IPS-18c (cell line): ENCODE data around the gene ELMO3.
A peak's percentile ranks its signal among the peaks of the same experiment; 100 is the strongest.

Experiments
- H3K4me3 ChIP-seq: 2 replicates; pipeline ENCODE4 v1.7.0; 2013; ENCODE audit warnings: low read depth, mild to moderate bottlenecking, low read length, moderate library complexity; ENCODE audit not compliant: insufficient read depth
- H3K9me3 ChIP-seq: one replicate; pipeline ENCODE4 v1.6.1; 2013; ENCODE audit warnings: mild to moderate bottlenecking, low read length, moderate library complexity; ENCODE audit not compliant: control insufficient read depth, insufficient read depth

Gene ELMO3

GRCh38 chr16:67226804-67227566 is 28.1 kb downstream of the ELMO3 start, which contains the start of gene TMEM208:
Gene TMEM208, plus strand, starts transcription at chr16:67227130. Its CDS starts 89 bp downstream, at chr16:67227219.
- Histone ChIP-seq H3K4me3 (peak within 1 kb of the TSS; percentile 89), H3K9me3 (peaks cover 2% of the 10 kb centered on the region)

DNA sequence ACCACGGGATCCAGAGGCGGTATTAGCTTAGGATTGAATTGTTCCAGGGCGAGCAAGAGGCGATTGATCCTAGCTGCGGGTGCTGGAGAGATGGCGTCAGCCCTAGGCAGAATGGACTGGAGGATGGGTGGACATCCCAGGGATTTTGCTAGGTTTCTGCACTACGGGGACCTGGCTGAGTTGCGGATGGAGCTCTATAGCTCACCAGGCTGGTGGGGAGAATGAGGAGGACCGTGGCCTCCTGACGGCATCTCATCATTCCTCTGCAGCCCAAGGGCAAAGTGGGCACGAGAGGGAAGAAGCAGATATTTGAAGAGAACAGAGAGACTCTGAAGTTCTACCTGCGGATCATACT is 28.6 kb downstream of the ELMO3 start:
- peak overlapping the region; percentile 89 for H3K4me3 ChIP-seq
- peaks cover 2% of the 10 kb centered on the region for H3K9me3 ChIP-seq

GRCh38 chr16:67228034-67228785 is 29.3 kb downstream of the ELMO3 start:
- Histone ChIP-seq H3K9me3 (peaks cover 2% of the 10 kb centered on the region), H3K4me3 (peak overlapping the region; percentile 89)

GRCh38 chr16:67228905-67229304 is 30.0 kb downstream of the ELMO3 start:
- Histone ChIP-seq H3K9me3 (peaks cover 2% of the 10 kb centered on the region), H3K4me3 (no peak overlapping the region)

GRCh38 chr16:67229906-67230808 is 31.2 kb downstream of the ELMO3 start:
- Histone ChIP-seq H3K4me3 (no peak overlapping the region), H3K9me3 (peaks cover 2% of the 10 kb centered on the region)

DNA sequence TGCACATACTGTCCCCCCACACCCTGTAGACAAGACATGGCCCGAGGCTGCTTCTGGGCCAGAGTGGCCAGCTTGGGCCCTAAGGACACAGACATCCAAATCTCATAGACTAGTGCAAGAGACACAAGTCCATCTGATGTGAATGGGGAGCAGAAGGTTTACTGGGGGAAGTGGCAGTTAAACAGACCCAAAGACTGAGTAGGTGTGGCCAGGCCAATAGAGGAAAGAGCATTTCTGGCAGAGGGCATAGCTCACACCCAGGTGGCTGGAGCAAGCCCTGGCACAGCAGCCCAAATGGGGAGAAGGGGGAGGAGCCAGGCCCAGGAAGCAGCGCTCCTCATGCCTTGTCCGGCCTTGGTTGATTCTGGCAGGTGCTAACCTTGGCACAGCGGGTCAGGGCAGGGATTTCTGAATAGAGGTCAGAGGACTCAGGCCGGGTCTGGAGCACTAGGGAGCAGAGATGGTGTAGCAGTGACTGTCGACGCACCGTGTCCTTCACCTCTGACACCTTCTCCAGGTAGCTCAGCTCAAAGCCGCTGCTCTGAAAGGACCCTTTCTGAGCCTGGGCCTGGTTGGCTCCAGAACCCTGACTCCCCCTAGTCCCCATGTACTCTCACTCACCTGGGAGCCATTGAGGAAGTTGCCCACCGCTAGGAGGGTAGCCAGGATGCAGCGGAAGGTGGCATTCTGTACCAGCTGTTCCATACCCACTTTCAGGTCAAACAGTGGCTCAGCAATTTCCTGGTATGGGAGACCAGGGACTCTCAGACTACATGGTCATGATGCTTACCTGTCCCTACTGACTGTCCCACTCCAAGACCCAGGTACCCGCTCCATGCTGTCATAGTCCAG is 32.1 kb downstream of the ELMO3 start:
- Histone ChIP-seq H3K4me3 (no peak overlapping the region), H3K9me3 (peaks cover 2% of the 10 kb centered on the region)

DNA sequence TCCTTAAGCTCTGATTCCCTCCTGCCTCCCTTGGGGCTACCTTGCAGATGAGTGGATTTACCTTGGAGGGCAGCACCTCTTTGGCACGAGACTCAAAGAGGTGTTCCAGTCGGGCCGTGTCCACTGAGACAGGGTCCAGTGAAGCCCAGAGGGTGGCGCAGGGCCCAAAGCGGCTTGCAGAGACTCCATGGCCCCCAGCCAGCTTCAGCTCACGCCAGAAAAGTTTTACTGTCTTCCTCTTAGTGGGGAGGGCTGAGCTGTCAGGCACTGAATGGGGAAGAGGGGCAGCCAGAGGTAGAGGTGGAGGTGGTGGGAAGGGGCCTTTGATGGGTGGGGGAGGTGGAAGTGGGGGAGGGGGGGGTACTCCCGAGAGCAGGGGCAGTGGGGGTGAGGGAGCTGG is 34.7 kb downstream of the ELMO3 start:
- peaks cover 2% of the 10 kb centered on the region for H3K9me3 ChIP-seq
- H3K4me3 ChIP-seq: no peak overlapping the region

DNA sequence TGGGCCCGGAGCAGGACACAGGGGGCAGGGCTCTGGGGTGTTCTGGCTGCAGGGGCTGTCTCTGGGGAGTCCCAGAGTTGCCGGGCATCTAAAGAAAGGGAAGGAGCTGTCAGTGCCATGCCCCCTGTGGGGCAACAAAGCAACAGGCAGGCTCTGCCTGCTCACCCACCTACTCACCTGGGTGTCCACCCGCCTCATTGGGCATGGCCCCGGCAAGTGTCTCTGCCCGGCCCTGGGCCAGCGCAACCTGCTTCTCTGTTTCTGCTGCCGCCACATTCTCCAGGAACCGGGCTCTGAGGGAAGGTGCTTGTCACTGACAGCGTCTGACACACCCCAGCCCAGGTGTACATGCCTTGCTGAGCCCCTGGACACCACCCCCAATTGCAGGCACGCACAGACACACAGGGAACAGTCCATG is 35.3 kb downstream of the ELMO3 start:
- Histone ChIP-seq H3K9me3 (peaks cover 2% of the 10 kb centered on the region), H3K4me3 (no peak overlapping the region)

DNA sequence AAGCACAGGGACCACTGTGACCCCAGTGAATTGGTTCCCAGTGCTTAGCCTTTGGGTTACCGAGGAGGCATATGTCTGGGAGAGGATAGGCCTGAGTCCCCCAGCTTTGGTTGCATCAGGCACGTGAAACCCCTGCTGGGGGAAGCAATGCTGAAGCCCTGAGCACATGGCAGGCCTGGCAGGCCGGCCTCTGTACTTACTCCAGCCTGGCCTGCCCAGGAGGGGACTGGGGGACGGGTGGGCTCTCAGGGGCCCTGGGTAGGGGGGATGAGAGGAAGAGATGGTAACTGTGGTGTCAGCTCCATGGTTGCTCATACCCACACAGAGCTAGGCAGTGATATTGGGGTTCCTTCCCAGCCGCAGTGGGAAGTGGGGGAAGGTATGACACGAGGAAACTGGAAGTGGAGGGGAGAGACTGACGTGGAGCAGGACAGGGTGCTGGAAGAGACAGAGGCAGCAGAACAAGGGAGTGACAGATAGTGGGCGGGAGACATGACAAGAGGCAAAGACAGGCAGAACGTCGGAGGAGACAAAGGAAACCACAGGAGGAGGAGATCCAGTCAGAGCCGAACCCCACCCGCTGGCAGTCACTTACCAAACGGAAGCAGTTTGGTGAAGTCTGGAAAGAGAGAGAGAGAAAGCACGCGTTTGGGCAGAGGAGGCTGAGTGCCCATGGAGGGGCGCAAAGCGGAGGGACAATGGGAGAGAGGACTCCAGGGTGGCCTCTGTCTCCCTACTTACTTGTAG is 37.1 kb downstream of the ELMO3 start:
- no peak overlapping the region; the same call in 1 of the 2 replicates for H3K4me3 ChIP-seq
- peaks cover 2% of the 10 kb centered on the region for H3K9me3 ChIP-seq

- H3K4me3 ChIP-seq: no peak overlapping the region; the same call in 1 of the 2 replicates
- no peaks in the 10 kb centered on the region for H3K9me3 ChIP-seq
These were observed 37.8 kb downstream of the ELMO3 start for GRCh38 chr16:67236563-67237395.

- Histone ChIP-seq H3K9me3 (no peaks in the 10 kb centered on the region), H3K4me3 (no peak overlapping the region)
These were observed 38.7 kb downstream of the ELMO3 start for GRCh38 chr16:67237396-67238277.

- no peak overlapping the region for H3K4me3 ChIP-seq
- no peaks in the 10 kb centered on the region for H3K9me3 ChIP-seq
These were observed 39.3 kb downstream of the ELMO3 start for GRCh38 chr16:67238278-67238575.

DNA sequence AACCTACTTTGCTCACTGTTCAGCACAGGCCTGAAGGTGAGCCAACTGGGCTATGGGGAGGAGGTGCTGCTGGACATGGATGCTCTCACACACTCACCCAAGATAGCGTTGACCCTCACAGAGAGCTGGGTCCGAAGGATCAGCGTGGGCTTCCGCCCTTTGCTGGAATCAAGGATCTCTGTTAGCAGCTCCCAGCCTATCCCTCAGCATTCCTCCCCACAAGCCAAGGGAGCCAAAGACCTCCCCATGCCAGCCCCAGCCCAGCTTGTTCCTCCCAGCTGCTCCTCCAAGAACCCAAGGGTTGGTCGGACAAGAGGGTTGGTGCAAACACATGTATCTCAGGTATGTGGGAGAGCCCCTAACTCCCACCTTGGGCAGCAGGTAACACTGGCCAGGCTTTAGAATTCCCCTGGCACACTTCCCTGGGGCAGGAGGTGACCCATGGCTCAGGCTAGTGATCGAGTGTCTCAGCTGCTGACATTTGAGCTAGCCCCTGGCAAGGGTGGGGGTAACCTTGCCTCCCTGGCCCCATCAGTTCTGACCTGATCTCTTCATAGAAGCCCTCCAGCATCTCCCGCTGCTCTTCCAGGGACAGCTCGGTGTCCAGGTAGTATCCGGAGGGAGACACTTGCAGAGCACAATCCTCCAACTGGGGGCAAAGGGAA is 40.0 kb downstream of the ELMO3 start:
- Histone ChIP-seq H3K4me3 (no peak overlapping the region), H3K9me3 (no peaks in the 10 kb centered on the region)

DNA sequence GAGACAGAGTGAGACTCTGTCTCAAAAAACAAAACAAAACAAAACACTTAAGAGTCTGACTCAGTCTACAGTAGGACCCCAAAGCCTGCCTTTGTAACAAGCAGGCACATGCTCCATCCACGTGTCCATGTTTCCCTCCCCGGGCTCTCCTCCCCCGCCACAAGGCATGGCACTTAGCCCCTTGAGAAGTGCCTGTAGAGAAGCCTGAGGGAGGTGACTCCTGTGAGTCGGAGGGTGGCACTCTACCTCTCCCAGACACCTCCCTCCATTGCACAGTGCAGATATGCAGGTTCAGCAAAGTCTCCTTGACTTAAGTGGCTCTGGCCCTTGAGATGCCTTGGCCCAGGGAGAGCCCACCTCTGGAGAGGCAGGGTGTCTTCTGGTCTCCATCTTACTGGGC is 41.6 kb downstream of the ELMO3 start:
- H3K9me3 ChIP-seq: no peaks in the 10 kb centered on the region

More for the DNA sequence above, 41.6 kb downstream of the ELMO3 start:
- no peak overlapping the region for H3K4me3 ChIP-seq
